Gastroesophageal sphincter (tissue), 4 donors: ENCODE measurements around the gene IDNK. TPM values are rescaled to one million over a fixed set of nuclear protein-coding genes. Genes with fewer than 3 reads are reported as not detected.
A peak's percentile ranks its signal among the peaks of the same experiment; 100 is the strongest.

Experiments used
- ATAC-seq: fragments of 150-250 bp; one replicate; pipeline ENCODE4 v1.9.1; 2016; ENCODE audit warnings: mild to moderate bottlenecking, moderate library complexity
- H3K27ac ChIP-seq, 4 donors: fragments of 200-600 bp; sonication (generic) in 3 of 4; 1 replicate in 3 of 4; 2 replicates in 1 of 4; pipeline ENCODE4 v1.5.1; 2016 to 2019
- H3K27me3 ChIP-seq: fragments of 200-600 bp; sonication (generic); one replicate; pipeline ENCODE4 v1.5.1; 2019
- H3K36me3 ChIP-seq, 2 donors: fragments of 200-600 bp; sonication (generic); one replicate each; pipeline ENCODE4 v1.5.1; 2019; ENCODE audit warnings: control low read depth in 1 of 2
- H3K4me1 ChIP-seq, 3 donors: fragments of 200-600 bp; sonication (generic); 1 replicate in 2 of 3; 2 replicates in 1 of 3; pipeline ENCODE4 v1.5.1; 2016 to 2019; ENCODE audit warnings: control low read depth in 2 of 3
- H3K4me3 ChIP-seq, 2 donors: fragments of 200-600 bp; sonication (generic); one replicate each; pipeline ENCODE4 v1.5.1; 2019; ENCODE audit warnings: mild to moderate bottlenecking in 1 of 2, moderate library complexity in 1 of 2
- H3K9me3 ChIP-seq, 3 donors: fragments of 200-600 bp; sonication (generic); one replicate each; pipeline ENCODE4 v1.5.1; 2017 to 2019; ENCODE audit warnings: control low read depth in 2 of 3
- EP300 ChIP-seq: sonication (generic); formaldehyde crosslinking; IDR thresholded peaks from one replicate; pipeline ENCODE4 v1.6.1; 2017; ENCODE audit warnings: antibody characterized with exemption, mild to moderate bottlenecking
- POLR2A ChIP-seq, 2 donors: fragments of 450-650 bp; IDR thresholded peaks; one replicate each; pipeline ENCODE4 v1.6.1; 2017; ENCODE audit warnings: antibody characterized with exemption in 2 of 2, mild to moderate bottlenecking in 2 of 2, moderate library complexity in 1 of 2
- POLR2AphosphoS5 ChIP-seq: sonication (generic); formaldehyde crosslinking; IDR thresholded peaks from one replicate; pipeline ENCODE4 v1.6.1; 2017; ENCODE audit warnings: antibody characterized with exemption
- WGBS, 2 donors: methylation state at CpG; one replicate each; pipeline ENCODE4 v1.1.5; 2018; ENCODE audit warnings: low coverage in 1 of 2; 5-methylcytosine and 5-hydroxymethylcytosine counted together
- total RNA-seq, 4 donors: library from RNA; depleted of rRNA; stranded (reverse); fragments of >200 nt; gene quantifications; one replicate each; pipeline ENCODE4 v1.1.0, GENCODE V29; 2016
- TF ChIP-seq, protein P1 (sequence below), 4 experiments: fragments of 200-600 bp in 2 of 4; fragments of 450-650 bp in 2 of 4; sonication (generic) in 1 of 4; IDR thresholded peaks; one replicate each; pipeline ENCODE4 v1.5.1; 2017 to 2019; ENCODE audit warnings: antibody characterized with exemption in 4 of 4, mild to moderate bottlenecking in 2 of 4, moderate library complexity in 2 of 4

Gene IDNK
- total RNA-seq, 4 donors from 2014 or later: 4.5 to 16.8 (median 8.0) TPM

DNA sequence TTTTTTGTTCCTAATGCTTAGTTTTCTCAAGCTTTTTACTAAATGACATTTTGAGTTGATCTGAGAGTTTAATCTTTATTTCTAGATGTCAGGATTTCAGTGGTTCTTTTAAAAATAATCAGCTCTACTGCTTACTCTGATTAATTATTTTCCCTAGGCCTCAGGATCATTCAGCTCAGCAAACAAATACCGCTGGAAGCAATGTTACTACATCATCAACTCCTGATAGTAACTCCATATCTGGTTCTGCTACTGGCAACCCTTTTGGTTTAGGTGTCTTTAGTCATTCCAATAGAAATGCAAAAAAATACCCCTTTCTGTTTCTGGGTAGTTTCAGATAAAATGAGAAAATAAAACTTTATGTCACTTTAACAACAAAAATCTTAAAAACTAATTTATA, 5.6 kb upstream of the IDNK start:
- Histone ChIP-seq H3K9me3 (no peaks in the 10 kb centered on the region), H3K27ac (no peak overlapping the region), H3K27me3 (no peaks in the 10 kb centered on the region), H3K4me3 (no peak overlapping the region), H3K36me3 (no peaks in the 10 kb centered on the region), H3K4me1 (peaks cover 0 to 7% (median 0%) of the 10 kb centered on the region in 3 donors)
- WGBS, 2 donors: 80 to 100% methylated on average over 1 of the region's 1 CpG
- no peak for ATAC-seq
- TF ChIP-seq, protein P1, sequence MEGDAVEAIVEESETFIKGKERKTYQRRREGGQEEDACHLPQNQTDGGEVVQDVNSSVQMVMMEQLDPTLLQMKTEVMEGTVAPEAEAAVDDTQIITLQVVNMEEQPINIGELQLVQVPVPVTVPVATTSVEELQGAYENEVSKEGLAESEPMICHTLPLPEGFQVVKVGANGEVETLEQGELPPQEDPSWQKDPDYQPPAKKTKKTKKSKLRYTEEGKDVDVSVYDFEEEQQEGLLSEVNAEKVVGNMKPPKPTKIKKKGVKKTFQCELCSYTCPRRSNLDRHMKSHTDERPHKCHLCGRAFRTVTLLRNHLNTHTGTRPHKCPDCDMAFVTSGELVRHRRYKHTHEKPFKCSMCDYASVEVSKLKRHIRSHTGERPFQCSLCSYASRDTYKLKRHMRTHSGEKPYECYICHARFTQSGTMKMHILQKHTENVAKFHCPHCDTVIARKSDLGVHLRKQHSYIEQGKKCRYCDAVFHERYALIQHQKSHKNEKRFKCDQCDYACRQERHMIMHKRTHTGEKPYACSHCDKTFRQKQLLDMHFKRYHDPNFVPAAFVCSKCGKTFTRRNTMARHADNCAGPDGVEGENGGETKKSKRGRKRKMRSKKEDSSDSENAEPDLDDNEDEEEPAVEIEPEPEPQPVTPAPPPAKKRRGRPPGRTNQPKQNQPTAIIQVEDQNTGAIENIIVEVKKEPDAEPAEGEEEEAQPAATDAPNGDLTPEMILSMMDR (IDR thresholded peaks at IDR 0.05): no peak
- TF ChIP-seq POLR2AphosphoS5 (no peak), EP300 (no peak), POLR2A (IDR thresholded peaks at IDR 0.05) (no peak)

DNA sequence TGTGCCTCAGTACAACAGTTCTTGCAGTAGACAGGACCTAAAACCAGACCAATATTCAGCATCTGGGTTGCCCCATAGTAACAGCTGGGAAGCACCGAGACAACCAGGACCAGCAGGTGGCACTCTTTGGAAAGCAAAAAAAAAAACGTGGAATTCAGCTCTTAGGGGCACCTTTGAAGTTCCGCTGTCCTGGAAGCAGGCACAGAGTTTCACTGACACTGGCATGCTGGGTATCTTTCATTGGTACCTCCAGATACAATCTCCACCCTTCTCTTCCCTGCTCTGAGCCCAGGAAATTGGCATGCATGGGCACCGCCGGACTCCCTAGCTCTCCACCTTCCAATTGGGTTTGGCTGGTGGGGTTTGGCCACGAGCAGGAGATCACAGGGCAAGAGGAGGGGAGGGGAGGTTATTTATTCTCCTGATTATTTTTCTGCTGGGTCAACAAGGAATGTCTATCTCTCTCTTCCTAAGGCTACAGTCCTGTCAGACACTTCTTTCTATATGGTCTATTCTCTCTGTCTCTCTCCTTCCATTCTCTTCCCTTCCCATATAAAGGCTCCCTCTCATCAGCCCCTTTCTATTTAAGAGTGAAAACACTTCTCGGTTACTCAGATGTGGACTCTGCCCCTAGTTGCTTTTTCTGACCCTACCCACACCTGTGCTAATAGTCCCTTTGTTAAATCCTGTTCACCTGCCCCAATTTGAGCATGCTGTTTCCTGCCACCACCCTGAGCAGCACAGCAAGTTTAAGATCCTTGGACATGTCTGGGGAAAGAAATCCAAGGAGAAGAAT, 1.9 kb upstream of the IDNK start:
- no peaks in the 10 kb centered on the region for H3K9me3 ChIP-seq
- no peaks in the 10 kb centered on the region for H3K36me3 ChIP-seq
- no peak overlapping the region for H3K4me3 ChIP-seq
- ATAC-seq: no peak
- WGBS, 2 donors: 16 to 19% methylated on average over 6 of the region's 7 CpGs
- peaks cover 0 to 22% (median 0%) of the 10 kb centered on the region in 3 donors for H3K4me1 ChIP-seq
- H3K27ac ChIP-seq: no peak overlapping the region
- no peaks in the 10 kb centered on the region for H3K27me3 ChIP-seq
- TF ChIP-seq, protein P1 (IDR thresholded peaks at IDR 0.05): peak; percentile 38 to 72 (median 38)
- TF ChIP-seq EP300: no peak

DNA sequence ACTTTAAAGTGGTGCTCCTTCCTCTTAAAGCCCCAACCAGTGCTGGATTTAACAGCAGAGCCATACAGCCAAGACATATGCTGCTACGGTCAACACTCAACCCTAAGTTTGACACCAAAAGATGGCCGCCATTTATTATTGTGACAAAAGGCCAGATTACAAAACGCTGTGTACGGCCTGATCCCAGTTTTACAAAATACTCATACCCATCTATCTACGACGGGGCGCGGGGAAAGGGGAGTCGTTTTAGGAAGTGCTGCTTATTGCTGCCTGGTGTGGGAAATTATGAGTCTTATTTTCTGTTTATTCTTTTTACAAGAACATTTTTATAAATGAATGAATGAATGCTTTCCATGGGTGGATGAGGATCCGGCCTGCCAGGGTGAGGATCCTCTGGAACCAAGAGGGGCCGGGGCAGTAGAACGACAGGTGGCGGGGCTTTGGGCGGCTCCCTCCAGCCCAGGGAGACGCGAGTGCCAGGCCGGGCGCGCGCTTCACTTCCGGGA, 457 bp upstream of the IDNK start:
- peak overlapping the region; percentile 72 to 93 (median 79) for H3K27ac ChIP-seq
- peaks cover 0 to 22% (median 0%) of the 10 kb centered on the region in 3 donors for H3K4me1 ChIP-seq
- ATAC-seq: no peak
- H3K4me3 ChIP-seq: peak overlapping the region; percentile 92 to 96
- 6 to 28% methylated on average over 12 to 20 of the region's 21 CpGs for WGBS, 2 donors
- TF ChIP-seq, protein P1 (IDR thresholded peaks at IDR 0.05): peak in 1 of 4 experiments; percentile 9
- no peak for TF ChIP-seq POLR2A (IDR thresholded peaks at IDR 0.05)
- no peaks in the 10 kb centered on the region for H3K9me3 ChIP-seq
- peaks cover 0 to 14% of the 10 kb centered on the region in 2 donors for H3K36me3 ChIP-seq
- no peaks in the 10 kb centered on the region for H3K27me3 ChIP-seq

DNA sequence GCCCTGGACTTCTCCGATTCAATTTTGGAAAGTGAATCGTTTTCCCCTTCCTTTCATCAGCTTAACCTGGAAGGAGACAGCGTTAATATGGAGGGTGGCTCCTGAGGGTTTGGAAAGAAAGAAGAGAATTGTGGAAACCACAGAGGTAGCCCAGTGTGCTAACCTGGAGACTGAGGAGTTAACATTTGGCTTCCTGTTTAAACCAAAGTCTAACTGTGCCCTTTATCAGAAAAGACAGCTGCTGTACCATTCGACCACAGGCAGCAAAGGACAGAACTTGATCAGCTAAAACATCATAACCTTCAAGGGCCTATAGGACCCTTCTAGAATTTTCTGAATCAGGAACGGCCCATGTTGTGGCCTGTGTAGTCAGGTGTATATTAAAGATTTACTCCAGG, 735 bp downstream of the IDNK start:
- WGBS, 2 donors: 0 to 50% methylated on average over 2 of the region's 5 CpGs
- Histone ChIP-seq H3K4me1 (peaks cover 0 to 22% (median 0%) of the 10 kb centered on the region in 3 donors), H3K27ac (peak overlapping the region; percentile 72 to 93 (median 79)), H3K4me3 (peak overlapping the region; percentile 92 to 96), H3K36me3 (peaks cover 0 to 24% of the 10 kb centered on the region in 2 donors), H3K27me3 (no peaks in the 10 kb centered on the region), H3K9me3 (no peaks in the 10 kb centered on the region)
- no peak for TF ChIP-seq EP300
- ATAC-seq: no peak

DNA sequence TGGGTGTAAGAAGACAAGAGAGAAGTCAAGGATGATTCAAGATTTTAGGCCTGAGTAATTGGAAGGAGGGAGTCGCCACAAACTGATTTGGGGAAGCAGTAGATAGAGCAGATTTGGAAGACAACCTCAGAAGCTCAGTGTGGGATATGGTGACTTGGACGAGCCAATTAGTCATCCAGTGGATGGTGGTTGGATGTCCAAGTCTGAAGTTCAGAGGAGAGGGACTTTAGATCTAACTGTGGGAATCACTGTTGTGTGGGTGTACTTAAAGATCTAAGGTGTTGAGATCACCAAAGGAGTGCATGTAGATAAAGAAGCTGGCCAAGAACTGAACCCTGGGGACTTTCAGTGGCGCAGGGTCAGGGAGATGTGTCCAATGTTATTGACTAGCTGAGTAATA, 2.2 kb downstream of the IDNK start:
- Histone ChIP-seq H3K27me3 (no peaks in the 10 kb centered on the region), H3K9me3 (no peaks in the 10 kb centered on the region), H3K4me1 (peaks cover 0 to 22% (median 0%) of the 10 kb centered on the region in 3 donors), H3K27ac (no peak overlapping the region), H3K36me3 (peaks cover 0 to 31% of the 10 kb centered on the region in 2 donors), H3K4me3 (no peak overlapping the region)
- TF ChIP-seq POLR2A (IDR thresholded peaks at IDR 0.05): no peak
- no peak for TF ChIP-seq EP300
- no peak for ATAC-seq
- 85 to 91% methylated on average over 3 of the region's 3 CpGs for WGBS, 2 donors

DNA sequence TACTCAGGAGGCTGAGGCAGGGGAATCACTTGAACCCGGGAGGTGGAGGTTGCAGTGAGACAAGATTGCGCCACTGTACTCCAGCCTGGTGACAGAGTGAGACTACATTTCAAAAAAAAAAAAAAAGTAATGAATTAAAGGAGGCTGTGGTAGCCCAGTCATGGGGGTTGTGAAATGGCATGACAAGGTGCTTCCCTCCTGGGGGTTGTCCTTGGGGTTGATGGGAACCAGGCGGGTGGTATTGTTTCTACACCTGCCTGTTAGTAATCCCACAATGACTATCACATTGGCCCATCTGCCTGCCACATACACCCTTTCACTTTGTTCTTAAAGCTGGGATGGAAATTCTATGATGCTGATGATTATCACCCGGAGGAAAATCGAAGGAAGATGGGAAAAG, 5.6 kb downstream of the IDNK start:
- Histone ChIP-seq H3K9me3 (no peaks in the 10 kb centered on the region), H3K27ac (no peak overlapping the region), H3K36me3 (peaks cover 0 to 31% of the 10 kb centered on the region in 2 donors), H3K27me3 (no peaks in the 10 kb centered on the region), H3K4me3 (no peak overlapping the region), H3K4me1 (peaks cover 0 to 8% (median 0%) of the 10 kb centered on the region in 3 donors)
- WGBS, 2 donors: 90 to 100% methylated on average over 2 to 5 of the region's 5 CpGs
- TF ChIP-seq EP300 (no peak), POLR2AphosphoS5 (no peak), POLR2A (IDR thresholded peaks at IDR 0.05) (no peak)
- TF ChIP-seq, protein P1 (IDR thresholded peaks at IDR 0.05): no peak
- no peak for ATAC-seq
